Right lobe of liver (tissue), 6 donors: ENCODE measurements around the gene PATE2. TPM values are rescaled to one million over a fixed set of nuclear protein-coding genes. Genes with fewer than 3 reads are reported as not detected.

Experiments used
- ATAC-seq, 4 donors: fragments of 200-7000 bp; cut with Tn5 transposase; one replicate each; pipeline ENCODE4 v1.9.1; 2020; ENCODE audit warnings: mild to moderate bottlenecking in 4 of 4, moderate library complexity in 4 of 4
- DNase-seq, 3 donors: peaks; one replicate each; pipeline ENCODE4 v3.0.0-alpha.2; 2020
- H3K27ac ChIP-seq, 3 donors: fragments of 200-600 bp; one replicate each; pipeline ENCODE4 v1.8.0; 2022
- H3K27me3 ChIP-seq, 2 donors: fragments of 200-600 bp; one replicate each; pipeline ENCODE4 v1.8.0; 2022
- H3K36me3 ChIP-seq, 4 donors: fragments of 200-600 bp; sonication (generic) in 1 of 4; one replicate each; pipeline versions ENCODE4 v1.5.1 to v1.8.0; 2017 to 2022; ENCODE audit warnings: control low read depth in 1 of 4
- H3K4me1 ChIP-seq, 4 donors: fragments of 200-600 bp; sonication (generic) in 1 of 4; one replicate each; pipeline versions ENCODE4 v1.5.1 to v1.8.0; 2017 to 2022; ENCODE audit warnings: control low read depth in 1 of 4
- H3K4me3 ChIP-seq, 3 donors: fragments of 200-600 bp; one replicate each; pipeline ENCODE4 v1.8.0; 2022
- H3K9me3 ChIP-seq, 4 donors: fragments of 200-600 bp; sonication (generic) in 1 of 4; one replicate each; pipeline versions ENCODE4 v1.5.1 to v1.8.0; 2017 to 2022; ENCODE audit warnings: control low read depth in 1 of 4
- CTCF ChIP-seq, 4 donors: fragments of 200-600 bp in 3 of 4; fragments of 450-650 bp in 1 of 4; IDR thresholded peaks; one replicate each; pipeline versions ENCODE4 v1.5.1 to v1.8.0; 2016 to 2022; ENCODE audit warnings: antibody characterized with exemption in 4 of 4, mild to moderate bottlenecking in 2 of 4
- POLR2A ChIP-seq: fragments of 450-650 bp; IDR thresholded peaks from one replicate; pipeline ENCODE4 v1.6.1; 2017; ENCODE audit warnings: antibody characterized with exemption, mild to moderate bottlenecking
- WGBS: methylation state at CpG from one replicate; pipeline ENCODE4 v1.1.6; 2018; ENCODE audit warnings: low coverage, low lambda C conversion rate; ENCODE audit not compliant: insufficient coverage; ENCODE audit errors: missing lambda C conversion rate; 5-methylcytosine and 5-hydroxymethylcytosine counted together
- intact Hi-C, 2 donors: fragments of 100-400 bp; cut with DNase I; formaldehyde crosslinking; loops; one replicate each; pipeline versions ENCODE4 v1.11.2 to v1.14.1; 2022
- total RNA-seq, 6 experiments: library from RNA; depleted of rRNA in 2 of 6; stranded (reverse); fragments of >200 nt in 2 of 6; fragmentation: NEBNext Ultra II Directional in 3 of 6; extraction: Animal tissue kit (Norgen Biotek cat#: 25700) in 3 of 6; gene quantifications; one replicate each; pipeline versions ENCODE4 v1.1.0 to v1.2.4, GENCODE V29; 2016 to 2023
- donor health status: DM: no; HTN: yes; CAD: no.
- donor health status: DM: no; HTN: no; CAD: no.
- donor health status: DM: no; HTN: no; CAD: no.
- donor health status: DM: no; HTN: yes; CAD: no.
- donor health status: DM: no; HTN: yes; CAD: no.

Gene PATE2
- total RNA-seq, 6 experiments from 2014 or later, result not detected

- no peaks in the 10 kb centered on the region for H3K4me1 ChIP-seq
- no peaks in the 10 kb centered on the region for H3K27me3 ChIP-seq
- H3K9me3 ChIP-seq, result no peaks in the 10 kb centered on the region
- no peak for TF ChIP-seq CTCF (IDR thresholded peaks at IDR 0.05)
- TF ChIP-seq POLR2A, result no peak
- no peak for DNase-seq
- H3K4me3 ChIP-seq, result no peak overlapping the region
- intact Hi-C loops, result no loop called here
- no peak overlapping the region for H3K27ac ChIP-seq
- ATAC-seq, result no peak
- H3K36me3 ChIP-seq, result no peaks in the 10 kb centered on the region
- WGBS, result 66% methylated on average over 4 of the region's 4 CpGs
Observed at GRCh38 chr11:125790825-125791224, 12.2 kb upstream of the PATE2 start.

DNA sequence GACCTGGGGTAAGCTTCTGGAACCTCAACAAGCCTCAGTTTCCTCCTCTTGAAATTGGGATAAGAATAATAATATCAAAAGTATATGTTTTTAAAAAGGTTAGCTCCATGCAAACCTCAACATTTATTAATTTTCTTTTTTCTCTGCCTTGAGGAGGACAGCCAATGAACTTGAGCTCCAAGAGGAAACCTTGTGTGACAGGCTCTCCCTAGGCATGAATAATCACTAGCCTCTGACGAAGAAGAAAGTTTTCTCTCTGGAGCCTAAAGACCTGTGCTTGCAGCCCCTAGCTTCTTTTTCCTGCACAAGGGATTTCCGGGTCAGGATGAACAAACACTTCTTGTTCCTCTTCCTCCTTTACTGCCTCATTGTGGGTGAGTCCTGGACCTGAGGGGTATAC is 9.2 kb upstream of the PATE2 start, which contains the start of gene PATE3:
Gene PATE3, plus strand, starts transcription at position 301 of the 400 bp plus-strand sequence. Its CDS starts 25 bp downstream, at position 326.
- H3K9me3 ChIP-seq, result no peaks in the 10 kb centered on the region
- no peak within 1 kb of the TSS for H3K4me3 ChIP-seq
- 42% methylated on average over 2 of the region's 2 CpGs for WGBS
- H3K27ac ChIP-seq, result no peak within 1 kb of the TSS
- H3K4me1 ChIP-seq, result no peaks in the 10 kb centered on the region
- ATAC-seq (no peak), DNase-seq (no peak)
- TF ChIP-seq CTCF (IDR thresholded peaks at IDR 0.05) (no peak), POLR2A (no peak)
- no peaks in the 10 kb centered on the region for H3K27me3 ChIP-seq
- intact Hi-C loops, result no loop called here
- no peaks in the 10 kb centered on the region for H3K36me3 ChIP-seq

DNA sequence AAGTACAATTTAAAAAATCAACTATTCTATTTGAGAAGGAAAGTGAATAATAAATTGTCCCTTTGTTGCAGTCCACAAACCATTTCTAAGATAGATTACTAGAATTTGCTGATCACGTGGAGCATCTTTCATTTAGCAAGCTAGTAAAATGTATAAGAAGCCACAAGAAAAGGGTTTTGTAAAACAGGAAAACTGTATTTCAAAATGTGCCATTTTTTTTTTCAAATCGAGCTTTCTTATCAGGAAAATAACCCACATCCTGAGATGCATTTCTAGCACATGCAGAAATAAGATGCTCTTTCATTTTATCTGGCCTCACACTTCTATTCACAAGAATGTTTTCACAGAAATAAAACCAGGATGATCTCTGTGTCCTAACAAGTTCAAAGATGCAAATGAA is 6.0 kb upstream of the PATE2 start:
- Histone ChIP-seq H3K27ac (no peak overlapping the region), H3K9me3 (no peaks in the 10 kb centered on the region), H3K27me3 (no peaks in the 10 kb centered on the region), H3K4me1 (no peaks in the 10 kb centered on the region), H3K4me3 (no peak overlapping the region), H3K36me3 (no peaks in the 10 kb centered on the region)
- no peak for TF ChIP-seq POLR2A
- no peak for TF ChIP-seq CTCF (IDR thresholded peaks at IDR 0.05)
- DNase-seq, result no peak
- ATAC-seq, result no peak
- WGBS, result 31% methylated on average over 2 of the region's 2 CpGs
- intact Hi-C loops, result no loop called here

DNA sequence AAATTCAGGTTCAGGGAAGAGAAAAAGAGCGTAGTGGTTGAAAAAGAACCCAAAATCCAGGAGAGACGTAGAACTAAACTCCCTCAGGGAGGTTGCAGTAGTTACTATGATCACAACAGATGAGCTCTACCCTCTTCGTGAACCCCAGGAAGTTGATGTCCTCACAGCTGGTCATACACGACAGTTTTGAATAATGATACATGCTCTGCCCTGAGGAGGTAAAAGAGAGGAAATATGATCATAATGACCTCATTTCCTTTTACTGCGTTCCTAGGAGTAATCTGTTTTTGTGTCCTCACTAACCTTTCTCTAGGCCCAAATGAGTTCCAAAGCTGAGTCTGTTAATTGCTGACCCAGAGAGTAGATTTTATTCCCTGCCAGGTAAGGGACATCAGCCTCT is 1.3 kb downstream of the PATE2 start:
- ATAC-seq (no peak), DNase-seq (no peak)
- Histone ChIP-seq H3K27ac (no peak overlapping the region), H3K27me3 (no peaks in the 10 kb centered on the region), H3K36me3 (no peaks in the 10 kb centered on the region), H3K4me1 (no peaks in the 10 kb centered on the region), H3K4me3 (no peak overlapping the region), H3K9me3 (no peaks in the 10 kb centered on the region)
- intact Hi-C loops, result no loop called here
- WGBS, result 14% methylated on average over 4 of the region's 5 CpGs
- TF ChIP-seq POLR2A (no peak), CTCF (IDR thresholded peaks at IDR 0.05) (no peak)

- TF ChIP-seq CTCF (IDR thresholded peaks at IDR 0.05), result no peak
- TF ChIP-seq POLR2A, result no peak
- Histone ChIP-seq H3K9me3 (no peaks in the 10 kb centered on the region), H3K36me3 (no peaks in the 10 kb centered on the region), H3K27me3 (no peaks in the 10 kb centered on the region), H3K27ac (no peak overlapping the region), H3K4me3 (no peak overlapping the region), H3K4me1 (no peaks in the 10 kb centered on the region)
- DNase-seq (no peak), ATAC-seq (no peak)
- intact Hi-C loops, result no loop called here
- 60% methylated on average over 3 of the region's 3 CpGs for WGBS
Observed at GRCh38 chr11:125773516-125773915, 5.1 kb downstream of the PATE2 start.
